ENCODE data around the gene HTR3C. TPM values are rescaled to one million over a fixed set of nuclear protein-coding genes. Genes with fewer than 3 reads are reported as not detected.
"Not testable (repeated sequence)": the region's sequence is repeated elsewhere in the genome, so short reads cannot be mapped to it uniquely, and the experiment has no call there.

Gene HTR3C
- total RNA-seq, 2 experiments from 2014 or later, result not detected

DNA sequence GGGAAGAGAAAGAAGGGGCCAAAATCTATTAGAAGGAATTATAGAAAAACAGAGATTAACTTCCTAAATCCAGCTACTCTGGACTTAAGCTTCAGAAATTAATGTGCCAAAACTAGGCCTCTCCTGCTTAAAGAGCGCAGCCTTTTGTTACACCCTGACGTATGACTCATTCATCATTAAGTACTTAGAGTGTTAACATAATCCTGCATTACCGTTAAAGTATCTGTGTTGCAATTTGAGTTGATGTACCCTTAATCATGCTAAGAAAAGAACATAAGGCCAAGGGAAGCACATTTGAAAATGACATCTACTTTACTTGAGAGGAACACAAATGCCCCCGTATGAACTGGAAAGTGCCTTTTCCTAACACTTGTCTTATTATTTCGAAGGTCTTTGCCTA is 13.4 kb upstream of the HTR3C start:
- Mint-ChIP-seq H3K36me3 (ENCODE audit: low read depth) (no peaks in the 10 kb centered on the region), H3K27me3 (ENCODE audit: low read depth) (peaks cover 6% of the 10 kb centered on the region), H3K27ac (no peak overlapping the region), H3K9me3 (ENCODE audit: insufficient read depth) (no peaks in the 10 kb centered on the region), H3K4me1 (ENCODE audit: low read depth) (no peaks in the 10 kb centered on the region), H3K4me3 (no peak overlapping the region)
- CTCF ChIA-PET, result interaction anchor here (1.3 kb wide), 1 partner anchor 21 kb away, joined by 5 read pairs; the partner anchor contains the start of gene ABCC5
- POLR2A ChIA-PET, result no interaction called here
- DNase-seq, result no peak
- ATAC-seq, result no peak

GRCh38 chr3:184040010-184040409 is 12.8 kb upstream of the HTR3C start:
- Mint-ChIP-seq H3K4me3 (no peak overlapping the region), H3K4me1 (ENCODE audit: low read depth) (no peaks in the 10 kb centered on the region), H3K36me3 (ENCODE audit: low read depth) (no peaks in the 10 kb centered on the region), H3K27me3 (ENCODE audit: low read depth) (peaks cover 6% of the 10 kb centered on the region), H3K27ac (no peak overlapping the region), H3K9me3 (ENCODE audit: insufficient read depth) (no peaks in the 10 kb centered on the region)
- ATAC-seq (no peak), DNase-seq (no peak)
- ChIA-PET CTCF (interaction anchor here (1.3 kb wide), 1 partner anchor 22 kb away, joined by 5 read pairs; the partner anchor contains the start of gene ABCC5), POLR2A (no interaction called here)

DNA sequence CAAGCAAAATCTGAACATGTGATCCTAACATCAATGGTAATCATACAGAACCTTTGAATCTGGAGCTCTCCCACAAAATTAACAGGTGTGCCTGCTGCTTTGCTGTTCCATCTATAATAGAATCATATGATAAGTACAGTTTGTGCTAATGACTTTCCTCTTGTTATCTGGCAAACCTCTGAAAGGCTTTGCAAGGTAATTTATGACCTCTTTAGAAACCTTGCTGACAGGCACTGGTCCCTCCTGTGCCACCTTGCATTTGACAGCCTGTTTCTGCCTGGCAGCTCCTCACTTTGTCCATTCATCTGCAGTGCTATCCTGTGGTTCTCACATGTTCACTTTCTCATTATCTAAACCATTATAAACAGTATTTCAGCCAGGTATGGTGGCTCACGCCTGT is 10.2 kb upstream of the HTR3C start:
- Mint-ChIP-seq H3K4me3 (no peak overlapping the region), H3K36me3 (ENCODE audit: low read depth) (no peaks in the 10 kb centered on the region), H3K27me3 (ENCODE audit: low read depth) (peaks cover 6% of the 10 kb centered on the region), H3K27ac (no peak overlapping the region), H3K9me3 (ENCODE audit: insufficient read depth) (no peaks in the 10 kb centered on the region), H3K4me1 (ENCODE audit: low read depth) (no peaks in the 10 kb centered on the region)
- ATAC-seq (no peak), DNase-seq (no peak)
- POLR2A ChIA-PET, result no interaction called here
- CTCF ChIA-PET, result interaction anchor here (1.0 to 1.2 kb wide), 3 partner anchors 14 to 185 kb away, joined by 3 to 4 read pairs (median 3); no protein-coding TSS in a partner anchor

DNA sequence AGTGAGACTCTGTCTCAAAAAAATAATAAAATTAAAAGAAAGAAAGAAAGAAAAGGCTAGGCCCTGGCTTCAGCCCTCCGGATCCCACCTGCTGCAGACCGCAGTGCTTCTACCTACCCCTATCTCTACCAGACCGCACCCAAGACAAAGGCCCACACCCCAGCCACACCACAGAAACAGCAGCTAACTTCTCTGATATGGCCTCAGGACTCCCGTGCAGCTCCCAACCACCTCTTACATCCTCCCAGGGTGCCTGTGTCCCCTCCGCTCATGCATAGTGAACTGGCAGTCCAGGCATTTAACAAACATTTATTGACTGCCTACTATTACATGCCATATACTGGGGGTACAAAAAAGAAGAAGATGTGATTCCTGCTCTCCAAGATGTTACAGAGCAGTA is 6.9 kb upstream of the HTR3C start:
- POLR2A ChIA-PET, result no interaction called here
- Mint-ChIP-seq H3K9me3 (ENCODE audit: insufficient read depth) (no peaks in the 10 kb centered on the region), H3K4me1 (ENCODE audit: low read depth) (no peaks in the 10 kb centered on the region), H3K27me3 (ENCODE audit: low read depth) (peaks cover 5% of the 10 kb centered on the region), H3K4me3 (no peak overlapping the region), H3K27ac (no peak overlapping the region), H3K36me3 (ENCODE audit: low read depth) (no peaks in the 10 kb centered on the region)
- CTCF ChIA-PET, result no interaction called here
- ATAC-seq, result no peak
- DNase-seq, result no peak

DNA sequence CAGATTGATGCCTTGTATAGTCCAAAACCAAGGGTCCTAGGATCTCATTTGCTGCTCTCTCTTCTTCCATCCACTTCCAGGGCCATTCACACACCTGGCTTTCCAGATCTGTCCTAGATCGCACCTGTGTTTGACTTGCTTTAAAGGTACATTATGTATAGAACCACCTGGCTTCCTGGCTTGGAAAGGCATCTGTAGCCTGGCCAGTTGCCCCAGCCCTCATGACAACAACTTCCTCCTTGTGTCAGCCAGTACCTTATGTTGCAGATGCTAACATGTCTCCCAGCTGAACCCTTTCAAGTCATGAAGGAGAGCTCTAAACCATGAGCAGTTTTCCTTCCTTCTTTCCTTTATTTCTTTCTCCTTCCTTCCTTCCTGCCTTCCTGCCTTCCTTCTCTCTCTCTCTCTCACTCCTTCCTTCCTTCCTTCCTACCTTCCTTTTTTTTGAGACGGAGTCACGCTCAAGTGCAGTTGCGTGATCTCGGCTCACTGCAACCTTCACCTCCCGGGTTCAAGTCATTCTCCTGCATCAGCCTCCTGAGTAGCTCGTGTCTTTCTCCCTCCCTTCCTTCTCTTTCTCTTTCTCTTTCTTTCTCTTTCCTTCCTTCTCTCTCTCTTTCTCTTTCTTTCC is 2.5 kb upstream of the HTR3C start:
- ATAC-seq, result no peak
- Mint-ChIP-seq H3K27ac (no peak overlapping the region), H3K36me3 (ENCODE audit: low read depth) (no peaks in the 10 kb centered on the region), H3K27me3 (ENCODE audit: low read depth) (peaks cover 7% of the 10 kb centered on the region), H3K4me3 (no peak overlapping the region), H3K9me3 (ENCODE audit: insufficient read depth) (no peaks in the 10 kb centered on the region), H3K4me1 (ENCODE audit: low read depth) (no peaks in the 10 kb centered on the region)
- ChIA-PET POLR2A (no interaction called here), CTCF (no interaction called here)
- DNase-seq, result no peak

- H3K27ac Mint-ChIP-seq, result no peak overlapping the region
- H3K4me3 Mint-ChIP-seq, result no peak overlapping the region
- DNase-seq, result no peak
Observed at GRCh38 chr3:184058029-184058428, 5.2 kb downstream of the HTR3C start.

DNA sequence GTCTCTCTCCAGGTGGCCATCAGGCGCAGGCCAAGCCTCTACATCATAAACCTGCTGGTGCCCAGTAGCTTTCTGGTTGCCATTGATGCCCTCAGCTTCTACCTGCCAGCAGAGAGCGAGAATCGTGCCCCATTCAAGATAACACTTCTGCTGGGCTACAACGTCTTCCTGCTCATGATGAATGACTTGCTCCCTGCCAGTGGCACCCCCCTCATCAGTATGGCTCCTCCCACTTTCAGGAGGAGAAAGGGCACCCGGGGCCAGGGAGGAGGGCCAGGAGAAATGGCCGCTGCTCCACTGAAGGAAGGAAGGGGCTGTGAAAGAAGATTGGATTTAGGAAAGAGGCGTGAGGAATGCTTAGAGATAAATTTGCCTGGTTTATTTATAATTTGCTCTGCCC is 6.6 kb downstream of the HTR3C start:
- H3K27ac Mint-ChIP-seq, result no peak overlapping the region
- H3K4me1 Mint-ChIP-seq (ENCODE audit: low read depth), result no peaks in the 10 kb centered on the region
- ChIA-PET POLR2A (no interaction called here), CTCF (no interaction called here)
- DNase-seq (no peak), ATAC-seq (no peak)
- H3K4me3 Mint-ChIP-seq, result no peak overlapping the region
- H3K27me3 Mint-ChIP-seq (ENCODE audit: low read depth), result peaks cover 3% of the 10 kb centered on the region
- no peaks in the 10 kb centered on the region for H3K36me3 Mint-ChIP-seq (ENCODE audit: low read depth)
- no peaks in the 10 kb centered on the region for H3K9me3 Mint-ChIP-seq (ENCODE audit: insufficient read depth)

More at GRCh38 chr3:184058029-184058428, 5.2 kb downstream of the HTR3C start:
- ChIA-PET CTCF (interaction anchor here (1.5 kb wide), 1 partner anchor 162 kb away, joined by 3 read pairs; no protein-coding TSS in a partner anchor), POLR2A (no interaction called here)
- H3K9me3 Mint-ChIP-seq (ENCODE audit: insufficient read depth), result no peaks in the 10 kb centered on the region
- ATAC-seq, result no peak
- H3K36me3 Mint-ChIP-seq (ENCODE audit: low read depth), result no peaks in the 10 kb centered on the region
- H3K27me3 Mint-ChIP-seq (ENCODE audit: low read depth), result peaks cover 3% of the 10 kb centered on the region
- no peaks in the 10 kb centered on the region for H3K4me1 Mint-ChIP-seq (ENCODE audit: low read depth)

DNA sequence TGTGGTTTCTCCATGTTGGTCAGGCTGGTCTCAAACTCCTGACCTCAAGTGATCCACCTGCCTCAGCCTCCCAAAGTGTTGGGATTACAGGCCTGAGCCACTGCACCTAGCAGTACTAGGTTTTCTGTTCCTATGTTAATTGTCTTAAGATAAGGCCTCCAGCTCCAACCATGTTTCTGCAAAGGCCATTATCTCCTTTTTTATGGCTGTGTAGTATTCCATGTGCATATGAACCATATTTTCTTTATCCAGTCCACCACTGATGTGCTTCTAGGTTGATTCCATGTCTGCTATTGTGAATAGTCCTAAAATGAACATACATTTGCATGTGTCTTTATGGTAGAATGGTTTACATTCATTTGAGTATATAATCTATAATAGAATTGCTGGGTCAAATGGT is 9.8 kb downstream of the HTR3C start:
- Mint-ChIP-seq H3K27ac (no peak overlapping the region), H3K4me3 (no peak overlapping the region), H3K4me1 (ENCODE audit: low read depth) (no peaks in the 10 kb centered on the region), H3K9me3 (ENCODE audit: insufficient read depth) (no peaks in the 10 kb centered on the region), H3K36me3 (ENCODE audit: low read depth) (no peaks in the 10 kb centered on the region), H3K27me3 (ENCODE audit: low read depth) (peaks cover 3% of the 10 kb centered on the region)
- POLR2A ChIA-PET, result no interaction called here
- CTCF ChIA-PET, result no interaction called here
- no peak for DNase-seq
- ATAC-seq, result no peak

- ChIA-PET POLR2A (no interaction called here), CTCF (no interaction called here)
- Mint-ChIP-seq H3K9me3 (ENCODE audit: insufficient read depth) (no peaks in the 10 kb centered on the region), H3K4me3 (no peak overlapping the region), H3K4me1 (ENCODE audit: low read depth) (no peaks in the 10 kb centered on the region), H3K27ac (no peak overlapping the region), H3K27me3 (ENCODE audit: low read depth) (peaks cover 3% of the 10 kb centered on the region), H3K36me3 (ENCODE audit: low read depth) (no peaks in the 10 kb centered on the region)
- ATAC-seq (no peak), DNase-seq (no peak)
Observed at GRCh38 chr3:184066211-184066610, 13.4 kb downstream of the HTR3C start.

DNA sequence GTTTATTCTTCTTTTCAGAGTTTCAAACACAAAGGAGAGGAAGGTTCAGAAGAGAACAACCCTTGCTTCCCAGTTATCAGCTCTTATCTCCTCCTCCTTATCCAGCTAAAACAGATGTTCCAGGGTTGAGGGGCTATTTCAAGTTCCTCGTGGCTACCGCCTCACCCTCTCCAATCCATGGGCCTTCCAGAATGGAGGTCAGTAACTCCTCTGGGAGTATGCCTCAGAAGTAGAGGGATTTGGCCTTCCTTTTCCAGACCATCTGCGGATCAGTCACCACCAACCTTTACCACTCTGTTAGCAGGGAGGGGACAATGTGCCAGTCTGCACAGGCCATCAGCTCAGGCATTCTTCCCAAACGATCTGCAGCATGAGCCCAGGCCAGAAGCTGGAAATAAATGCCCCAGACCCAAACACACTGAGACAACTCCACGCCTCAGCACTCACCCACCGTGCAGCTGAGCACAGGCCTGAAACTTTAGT is 14.8 kb downstream of the HTR3C start:
- H3K4me3 Mint-ChIP-seq, result no peak overlapping the region
- CTCF ChIA-PET, result no interaction called here
- H3K27me3 Mint-ChIP-seq (ENCODE audit: low read depth), result peaks cover 6% of the 10 kb centered on the region
- DNase-seq (no peak), ATAC-seq (no peak)
- no peaks in the 10 kb centered on the region for H3K4me1 Mint-ChIP-seq (ENCODE audit: low read depth)
- no peak overlapping the region for H3K27ac Mint-ChIP-seq
- no peaks in the 10 kb centered on the region for H3K9me3 Mint-ChIP-seq (ENCODE audit: insufficient read depth)
- H3K36me3 Mint-ChIP-seq (ENCODE audit: low read depth), result no peaks in the 10 kb centered on the region
- POLR2A ChIA-PET, result no interaction called here

- ATAC-seq, result no peak
- CTCF ChIA-PET, result no interaction called here
Observed at GRCh38 chr3:184068344-184068743, 15.5 kb downstream of the HTR3C start.

GRCh38 chr3:184071142-184071541 is 18.3 kb downstream of the HTR3C start:
- DNase-seq; H3K27me3 Mint-ChIP-seq (ENCODE audit: low read depth); H3K27ac Mint-ChIP-seq; H3K4me1 Mint-ChIP-seq (ENCODE audit: low read depth); H3K4me3 Mint-ChIP-seq; H3K36me3 Mint-ChIP-seq (ENCODE audit: low read depth); CTCF ChIA-PET; H3K9me3 Mint-ChIP-seq (ENCODE audit: insufficient read depth); ATAC-seq: not testable (repeated sequence)
- POLR2A ChIA-PET, result interaction anchor here (0.6 kb wide), 1 partner anchor 54 kb away, joined by 3 read pairs; no protein-coding TSS in a partner anchor

More at GRCh38 chr3:184068344-184068743, 15.5 kb downstream of the HTR3C start:
- DNase-seq, result no peak
- no peak overlapping the region for H3K4me3 Mint-ChIP-seq
- no peaks in the 10 kb centered on the region for H3K36me3 Mint-ChIP-seq (ENCODE audit: low read depth)
- POLR2A ChIA-PET, result interaction anchor here (0.7 kb wide), 1 partner anchor 1854 kb away, joined by 3 read pairs; no protein-coding TSS in a partner anchor
- H3K4me1 Mint-ChIP-seq (ENCODE audit: low read depth), result no peaks in the 10 kb centered on the region
- no peaks in the 10 kb centered on the region for H3K9me3 Mint-ChIP-seq (ENCODE audit: insufficient read depth)
- H3K27ac Mint-ChIP-seq, result no peak overlapping the region
- H3K27me3 Mint-ChIP-seq (ENCODE audit: low read depth), result peaks cover 6% of the 10 kb centered on the region

DNA sequence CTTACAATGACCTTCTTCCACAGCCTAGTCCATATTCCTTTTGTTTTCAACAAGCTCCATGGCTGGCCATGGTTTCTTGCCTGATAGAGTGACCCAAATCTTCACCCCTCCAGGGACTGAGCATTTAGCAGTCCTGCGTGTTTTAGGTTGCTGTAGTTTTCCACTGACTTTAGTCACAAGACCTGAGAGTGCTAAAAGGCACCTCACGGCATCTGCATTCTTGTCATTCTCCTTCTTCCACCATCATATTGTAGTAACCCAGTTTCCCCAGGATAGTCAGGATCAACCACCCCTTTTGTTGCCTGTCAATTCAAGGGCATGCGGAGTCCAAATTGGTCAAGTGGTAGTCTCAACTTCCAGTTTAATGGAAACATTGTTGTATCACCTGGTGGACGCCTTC is 20.8 kb downstream of the HTR3C start:
- Mint-ChIP-seq H3K27ac (no peak overlapping the region), H3K9me3 (ENCODE audit: insufficient read depth) (no peaks in the 10 kb centered on the region), H3K36me3 (ENCODE audit: low read depth) (no peaks in the 10 kb centered on the region), H3K27me3 (ENCODE audit: low read depth) (peaks cover 11% of the 10 kb centered on the region), H3K4me1 (ENCODE audit: low read depth) (no peaks in the 10 kb centered on the region), H3K4me3 (no peak overlapping the region)
- DNase-seq (no peak), ATAC-seq (no peak)
- ChIA-PET POLR2A (interaction anchor here (0.7 kb wide), 1 partner anchor 225 kb away, joined by 4 read pairs; no protein-coding TSS in a partner anchor), CTCF (no interaction called here)
